Endometrial microvascular endothelial cells (primary cell): ENCODE results near the gene ATP13A3. TPM values are rescaled to one million over a fixed set of nuclear protein-coding genes. Genes with fewer than 3 reads are reported as not detected.

Experiments used
- in situ Hi-C: cut with HindIII; loops from 2 replicates; pipeline ENCODE4 v1.10.0; 2017; ENCODE audit warnings: low sequenced_read_pairs, low pct_unique_long_range_greater_than_20kb; ENCODE audit errors: inconsistent ontology term
- total RNA-seq: library from RNA; depleted of rRNA; stranded (reverse); fragments of >200 nt; gene quantifications from one replicate; pipeline ENCODE4 v1.2.3, GENCODE V29; 2015; ENCODE audit errors: inconsistent ontology term

Gene ATP13A3
- total RNA-seq, 1 donor from 2014 or later: 251 TPM

- in situ Hi-C loops: no loop called here
Observed at GRCh38 chr3:194383276-194383940, 103.4 kb downstream of the ATP13A3 start.

- in situ Hi-C loops: no loop called here
Observed at GRCh38 chr3:194382892-194383223, 103.9 kb downstream of the ATP13A3 start.

- in situ Hi-C loops: no loop called here
Observed at GRCh38 chr3:194382196-194382891, 104.5 kb downstream of the ATP13A3 start.

- in situ Hi-C loops: no loop called here
Observed at GRCh38 chr3:194381460-194381875, 105.3 kb downstream of the ATP13A3 start.

GRCh38 chr3:194380326-194380725 is 106.5 kb downstream of the ATP13A3 start:
- in situ Hi-C loops: no loop called here

GRCh38 chr3:194379651-194380050 is 107.2 kb downstream of the ATP13A3 start:
- in situ Hi-C loops: no loop called here

- in situ Hi-C loops: no loop called here
Observed at GRCh38 chr3:194379231-194379630, 107.6 kb downstream of the ATP13A3 start.

GRCh38 chr3:194377708-194378107 is 109.1 kb downstream of the ATP13A3 start:
- in situ Hi-C loops: no loop called here

- in situ Hi-C loops: no loop called here
Observed at GRCh38 chr3:194376241-194376560, 110.6 kb downstream of the ATP13A3 start.

GRCh38 chr3:194375473-194376240 is 111.1 kb downstream of the ATP13A3 start:
- in situ Hi-C loops: no loop called here

GRCh38 chr3:194374935-194375334 is 111.9 kb downstream of the ATP13A3 start:
- in situ Hi-C loops: no loop called here

- in situ Hi-C loops: no loop called here
Observed at GRCh38 chr3:194373899-194374298, 112.9 kb downstream of the ATP13A3 start.

- in situ Hi-C loops: no loop called here
Observed at GRCh38 chr3:194373028-194373427, 113.8 kb downstream of the ATP13A3 start.

- in situ Hi-C loops: no loop called here
Observed at GRCh38 chr3:194370753-194371152, 116.0 kb downstream of the ATP13A3 start.

- in situ Hi-C loops: no loop called here
Observed at GRCh38 chr3:194369522-194370279, 117.1 kb downstream of the ATP13A3 start, which contains the start of gene LRRC15. Gene LRRC15 (minus strand): TSS chr3:194369743. CDS start chr3:194361043, 8,700 bp downstream.

GRCh38 chr3:194368918-194369317 is 117.9 kb downstream of the ATP13A3 start:
- in situ Hi-C loops: no loop called here

- in situ Hi-C loops: no loop called here
Observed at GRCh38 chr3:194367992-194368841, 118.6 kb downstream of the ATP13A3 start.

GRCh38 chr3:194365978-194366490 is 120.8 kb downstream of the ATP13A3 start:
- in situ Hi-C loops: no loop called here
